Duodenal mucosa (tissue), 2 donors: ENCODE results near the gene SERTAD3.
"Not testable (repeated sequence)": the region's sequence is repeated elsewhere in the genome, so short reads cannot be mapped to it uniquely, and the experiment has no call there.

Experiments used
- H3K27ac ChIP-seq: one replicate; pipeline ENCODE4 v1.7.0; 2013; ENCODE audit warnings: low read depth, low read length
- H3K27me3 ChIP-seq, 2 donors: one replicate each; pipeline ENCODE4 v1.7.0; 2013; ENCODE audit warnings: low read length in 2 of 2, control low read depth in 1 of 2; ENCODE audit not compliant: insufficient read depth in 2 of 2, control insufficient read depth in 1 of 2
- H3K36me3 ChIP-seq, 2 donors: one replicate each; pipeline ENCODE4 v1.7.0; 2013; ENCODE audit warnings: low read length in 2 of 2, control low read depth in 1 of 2; ENCODE audit not compliant: insufficient read depth in 2 of 2, control insufficient read depth in 1 of 2
- H3K4me1 ChIP-seq, 2 donors: one replicate each; pipeline ENCODE4 v1.7.0; 2013; ENCODE audit warnings: low read length in 2 of 2, control low read depth in 1 of 2; ENCODE audit not compliant: insufficient read depth in 2 of 2, control insufficient read depth in 1 of 2
- H3K4me3 ChIP-seq, 2 donors: one replicate each; pipeline ENCODE4 v1.7.0; 2013; ENCODE audit warnings: low read length in 2 of 2, low read depth in 1 of 2
- H3K9ac ChIP-seq, 2 donors: one replicate each; pipeline ENCODE4 v1.7.0; 2013; ENCODE audit warnings: low read length in 2 of 2, low read depth in 1 of 2
- H3K9me3 ChIP-seq, 2 donors: one replicate each; pipeline ENCODE4 v1.7.0; 2013; ENCODE audit warnings: low read length in 2 of 2, control low read depth in 1 of 2; ENCODE audit not compliant: control insufficient read depth in 1 of 2

Gene SERTAD3

GRCh38 chr19:40411125-40411842 lies 32.9 kb downstream of the SERTAD3 start:
- no peak overlapping the region for H3K9ac ChIP-seq
- no peak overlapping the region for H3K27ac ChIP-seq
- H3K36me3 ChIP-seq, result no peaks in the 10 kb centered on the region
- H3K9me3 ChIP-seq, result no peaks in the 10 kb centered on the region
- H3K27me3 ChIP-seq, result no peaks in the 10 kb centered on the region
- peaks cover 4 to 5% of the 10 kb centered on the region in 2 donors for H3K4me1 ChIP-seq
- no peak overlapping the region for H3K4me3 ChIP-seq

GRCh38 chr19:40410030-40410389 lies 34.1 kb downstream of the SERTAD3 start:
- no peak overlapping the region for H3K9ac ChIP-seq
- H3K27ac ChIP-seq, result no peak overlapping the region
- no peaks in the 10 kb centered on the region for H3K9me3 ChIP-seq
- no peaks in the 10 kb centered on the region for H3K36me3 ChIP-seq
- peaks cover 0 to 4% of the 10 kb centered on the region in 2 donors for H3K4me1 ChIP-seq
- H3K27me3 ChIP-seq, result no peaks in the 10 kb centered on the region
- H3K4me3 ChIP-seq, result no peak overlapping the region

GRCh38 chr19:40408598-40408925 lies 35.6 kb downstream of the SERTAD3 start:
- not testable (repeated sequence) for H3K4me1 ChIP-seq, H3K27me3 ChIP-seq, H3K9ac ChIP-seq, H3K4me3 ChIP-seq, H3K27ac ChIP-seq, H3K36me3 ChIP-seq, H3K9me3 ChIP-seq

- H3K4me3 ChIP-seq, result no peak overlapping the region
- H3K36me3 ChIP-seq, result no peaks in the 10 kb centered on the region
- H3K9me3 ChIP-seq, result no peaks in the 10 kb centered on the region
- H3K9ac ChIP-seq, result no peak overlapping the region
- no peaks in the 10 kb centered on the region for H3K27me3 ChIP-seq
- no peak overlapping the region for H3K27ac ChIP-seq
- peaks cover 0 to 8% of the 10 kb centered on the region in 2 donors for H3K4me1 ChIP-seq
Observed at GRCh38 chr19:40407714-40408597, 36.2 kb downstream of the SERTAD3 start.

- Histone ChIP-seq H3K36me3 (no peaks in the 10 kb centered on the region), H3K27ac (no peak overlapping the region), H3K4me3 (peak overlapping the region; percentile 62 to 70), H3K9me3 (no peaks in the 10 kb centered on the region), H3K4me1 (peaks cover 4 to 11% of the 10 kb centered on the region in 2 donors), H3K27me3 (no peaks in the 10 kb centered on the region), H3K9ac (peak overlapping the region; percentile 43 to 48)
Observed at GRCh38 chr19:40403262-40403984, 40.7 kb downstream of the SERTAD3 start.

- H3K9me3 ChIP-seq, result no peaks in the 10 kb centered on the region
- no peaks in the 10 kb centered on the region for H3K27me3 ChIP-seq
- no peak overlapping the region for H3K9ac ChIP-seq
- H3K4me3 ChIP-seq, result no peak overlapping the region
- peaks cover 4 to 7% of the 10 kb centered on the region in 2 donors for H3K4me1 ChIP-seq
- no peak overlapping the region for H3K27ac ChIP-seq
- no peaks in the 10 kb centered on the region for H3K36me3 ChIP-seq
Observed at GRCh38 chr19:40400559-40400958, 43.6 kb downstream of the SERTAD3 start.

GRCh38 chr19:40398417-40399131 lies 45.6 kb downstream of the SERTAD3 start:
- no peaks in the 10 kb centered on the region for H3K9me3 ChIP-seq
- H3K27me3 ChIP-seq, result no peaks in the 10 kb centered on the region
- no peak overlapping the region for H3K4me3 ChIP-seq
- H3K36me3 ChIP-seq, result no peaks in the 10 kb centered on the region
- H3K4me1 ChIP-seq, result peaks cover 4 to 7% of the 10 kb centered on the region in 2 donors
- H3K27ac ChIP-seq, result no peak overlapping the region
- no peak overlapping the region for H3K9ac ChIP-seq

- no peak overlapping the region for H3K9ac ChIP-seq
- H3K9me3 ChIP-seq, result no peaks in the 10 kb centered on the region
- H3K4me1 ChIP-seq, result peaks cover 2 to 4% of the 10 kb centered on the region in 2 donors
- no peaks in the 10 kb centered on the region for H3K36me3 ChIP-seq
- H3K27me3 ChIP-seq, result no peaks in the 10 kb centered on the region
- no peak overlapping the region for H3K27ac ChIP-seq
- no peak overlapping the region for H3K4me3 ChIP-seq
Observed at GRCh38 chr19:40397568-40397906, 46.6 kb downstream of the SERTAD3 start.

- no peak overlapping the region for H3K9ac ChIP-seq
- no peaks in the 10 kb centered on the region for H3K9me3 ChIP-seq
- no peak overlapping the region for H3K4me3 ChIP-seq
- H3K27me3 ChIP-seq, result no peaks in the 10 kb centered on the region
- H3K4me1 ChIP-seq, result peaks cover 2 to 4% of the 10 kb centered on the region in 2 donors
- no peak overlapping the region for H3K27ac ChIP-seq
- H3K36me3 ChIP-seq, result no peaks in the 10 kb centered on the region
Observed at GRCh38 chr19:40396886-40397567, 47.1 kb downstream of the SERTAD3 start.
